Testis (tissue), 3 donors: ENCODE results near the gene NSMF. TPM values are rescaled to one million over a fixed set of nuclear protein-coding genes. Genes with fewer than 3 reads are reported as not detected.
A peak's percentile ranks its signal among the peaks of the same experiment; 100 is the strongest.

Experiments
- DNase-seq: peaks from one replicate; pipeline ENCODE4 v3.0.0-alpha.2; 2019
- H3K27ac ChIP-seq, 2 donors: fragments of 200-600 bp; sonication (generic); one replicate each; pipeline ENCODE4 v1.5.1; 2019
- H3K27me3 ChIP-seq: fragments of 200-600 bp; sonication (generic); one replicate; pipeline ENCODE4 v1.5.1; 2019
- H3K36me3 ChIP-seq: fragments of 200-600 bp; sonication (generic); one replicate; pipeline ENCODE4 v1.5.1; 2017; ENCODE audit warnings: low read depth; ENCODE audit errors: missing control alignments
- H3K4me1 ChIP-seq: fragments of 200-600 bp; sonication (generic); one replicate; pipeline ENCODE4 v1.5.1; 2019
- H3K4me3 ChIP-seq, 2 donors: fragments of 200-600 bp; sonication (generic); one replicate each; pipeline ENCODE4 v1.5.1; 2017 to 2019
- H3K9me3 ChIP-seq: fragments of 200-600 bp; sonication (generic); one replicate; pipeline ENCODE4 v1.5.1; 2017
- CTCF ChIP-seq, 3 experiments: fragments of 450-650 bp in 2 of 3; fragments of 200-600 bp in 1 of 3; sonication (generic) in 1 of 3; IDR thresholded peaks; one replicate each; pipeline ENCODE4 v1.5.1; 2016 to 2019; ENCODE audit warnings: antibody characterized with exemption in 3 of 3, mild to moderate bottlenecking in 2 of 3, moderate library complexity in 1 of 3
- POLR2A ChIP-seq: fragments of 450-650 bp; IDR thresholded peaks from one replicate; pipeline ENCODE4 v1.6.1; 2017; ENCODE audit warnings: antibody characterized with exemption, mild to moderate bottlenecking, moderate library complexity
- WGBS, 2 donors: methylation state at CpG; one replicate each; pipeline ENCODE4 v1.1.5; 2018; 5-methylcytosine and 5-hydroxymethylcytosine counted together
- intact Hi-C: fragments of 100-400 bp; cut with DNase I; formaldehyde crosslinking; loops from one replicate; pipeline ENCODE4 v1.15.1; 2023; ENCODE audit warnings: low total_unique reads
- polyA plus RNA-seq: library from polyadenylated mRNA; stranded (reverse); fragments of 350-450 nt; fragmentation: Illumina TruSeq; extraction: RNeasy Lipid Tissue Mini Kit (QIAGEN cat#74804); gene quantifications from one replicate; pipeline ENCODE4 v1.2.3, GENCODE V29; 2014; ENCODE audit warnings: low read depth, low replicate concordance; ENCODE audit not compliant: insufficient read depth
- total RNA-seq, 2 donors: library from RNA; depleted of rRNA; stranded (reverse); fragments of >200 nt; gene quantifications; one replicate each; pipeline ENCODE4 v1.2.3, GENCODE V29; 2016

The NSMF gene
- total and polyA plus RNA-seq, 3 donors from 2014 or later = 42.5 to 105 (median 81.7) TPM

GRCh38 chr9:137463931-137464290 lies 4.8 kb upstream of the NSMF start:
- 95 to 99% methylated on average over 18 of the region's 18 CpGs for WGBS, 2 donors
- no peak for TF ChIP-seq CTCF (IDR thresholded peaks at IDR 0.05)
- intact Hi-C loops = no loop called here
- Histone ChIP-seq H3K9me3 (no peaks in the 10 kb centered on the region), H3K4me3 (no peak overlapping the region), H3K4me1 (peaks cover 10% of the 10 kb centered on the region), H3K36me3 (no peaks in the 10 kb centered on the region), H3K27ac (no peak overlapping the region), H3K27me3 (no peaks in the 10 kb centered on the region)
- DNase-seq = no peak

GRCh38 chr9:137462986-137463930 lies 4.1 kb upstream of the NSMF start:
- WGBS, 2 donors = 93 to 96% methylated on average over 15 to 30 of the region's 30 CpGs
- no peak overlapping the region for H3K27ac ChIP-seq
- H3K9me3 ChIP-seq = no peaks in the 10 kb centered on the region
- no peaks in the 10 kb centered on the region for H3K36me3 ChIP-seq
- no peak for DNase-seq
- peaks cover 14% of the 10 kb centered on the region for H3K4me1 ChIP-seq
- TF ChIP-seq CTCF (IDR thresholded peaks at IDR 0.05) (no peak), POLR2A (no peak)
- intact Hi-C loops = no loop called here
- H3K4me3 ChIP-seq = no peak overlapping the region
- H3K27me3 ChIP-seq = no peaks in the 10 kb centered on the region

DNA sequence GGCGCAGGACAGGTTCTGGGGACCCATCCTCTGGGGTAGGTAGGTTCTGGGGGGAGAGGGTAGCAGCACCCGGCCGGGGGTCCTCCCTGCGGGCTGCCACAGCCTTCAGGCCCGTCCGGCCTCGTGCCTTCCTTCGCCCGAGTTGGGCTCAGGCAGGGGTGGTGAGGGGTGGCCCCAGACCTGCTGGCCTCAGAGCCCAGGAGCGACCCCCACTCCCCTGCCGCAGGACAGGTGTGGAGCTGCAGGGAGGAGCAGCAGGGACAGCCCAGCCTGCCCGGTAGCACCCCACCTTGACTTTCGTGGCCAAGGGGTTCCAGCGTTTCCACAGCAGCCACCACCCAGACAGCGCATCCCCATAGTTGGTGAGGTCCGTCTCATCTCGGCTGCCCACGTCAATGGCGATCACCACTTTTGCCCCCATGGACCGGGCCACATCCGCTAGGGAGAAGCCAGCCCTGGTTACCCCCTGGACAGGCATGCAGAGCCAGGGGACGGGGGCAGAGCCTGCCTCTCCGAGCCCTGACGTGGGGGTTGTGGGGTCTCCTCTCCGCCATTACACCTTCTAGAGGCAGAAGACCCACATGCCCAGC lies 3.4 kb upstream of the NSMF start:
- WGBS, 2 donors = 77 to 79% methylated on average over 11 to 24 of the region's 25 CpGs
- TF ChIP-seq CTCF (IDR thresholded peaks at IDR 0.05) (no peak), POLR2A (no peak)
- Histone ChIP-seq H3K36me3 (no peaks in the 10 kb centered on the region), H3K27me3 (no peaks in the 10 kb centered on the region), H3K27ac (no peak overlapping the region), H3K4me1 (peaks cover 22% of the 10 kb centered on the region), H3K9me3 (no peaks in the 10 kb centered on the region), H3K4me3 (no peak overlapping the region)
- DNase-seq = no peak
- intact Hi-C loops = no loop called here

- no peaks in the 10 kb centered on the region for H3K9me3 ChIP-seq
- no peaks in the 10 kb centered on the region for H3K27me3 ChIP-seq
- WGBS, 2 donors = 45 to 50% methylated on average over 2 to 52 of the region's 52 CpGs
- H3K4me3 ChIP-seq = peak overlapping the region in 1 of 2 donors; percentile 6
- H3K4me1 ChIP-seq = peaks cover 28% of the 10 kb centered on the region
- intact Hi-C loops = no loop called here
- H3K36me3 ChIP-seq = no peaks in the 10 kb centered on the region
- DNase-seq = peak; percentile 67
- TF ChIP-seq POLR2A (no peak), CTCF (IDR thresholded peaks at IDR 0.05) (no peak)
- no peak overlapping the region for H3K27ac ChIP-seq
Measured at GRCh38 chr9:137461663-137462395, 2.7 kb upstream of the NSMF start.
